Hepatocyte (in vitro differentiated cells): ENCODE results near the gene KLHL21. TPM values are rescaled to one million over a fixed set of nuclear protein-coding genes. Genes with fewer than 3 reads are reported as not detected.
A peak's percentile ranks its signal among the peaks of the same experiment; 100 is the strongest.

Experiments
- DNase-seq: peaks from one replicate; pipeline ENCODE4 v3.0.0-alpha.2; 2016; ENCODE audit warnings: low spot score
- H2AFZ ChIP-seq: fragments of 200-600 bp; sonication (generic); 2 replicates; pipeline ENCODE4 v1.6.0; 2016; ENCODE audit warnings: antibody characterized with exemption, mild to moderate bottlenecking
- H3K27ac ChIP-seq: fragments of 200-600 bp; sonication (generic); 2 replicates; pipeline ENCODE4 v1.5.1; 2016; ENCODE audit warnings: mild to moderate bottlenecking
- H3K27me3 ChIP-seq: fragments of 200-600 bp; sonication (generic); 2 replicates; pipeline ENCODE4 v1.6.1; 2016
- H3K36me3 ChIP-seq: fragments of 200-600 bp; sonication (generic); replicated peaks from 2 replicates; pipeline ENCODE4 v1.5.1; 2016; ENCODE audit warnings: low read depth; ENCODE audit not compliant: insufficient read depth
- H3K4me1 ChIP-seq: fragments of 200-600 bp; sonication (generic); 2 replicates; pipeline ENCODE4 v1.5.1; 2016; ENCODE audit warnings: mild to moderate bottlenecking, moderate library complexity; ENCODE audit not compliant: insufficient read depth
- H3K4me2 ChIP-seq: fragments of 200-600 bp; sonication (generic); 2 replicates; pipeline ENCODE4 v1.6.0; 2016
- H3K4me3 ChIP-seq: fragments of 200-600 bp; sonication (generic); 2 replicates; pipeline ENCODE4 v1.5.1; 2016; ENCODE audit warnings: mild to moderate bottlenecking
- H3K79me2 ChIP-seq: fragments of 200-600 bp; sonication (generic); 2 replicates; pipeline ENCODE4 v1.6.0; 2017; ENCODE audit warnings: mild to moderate bottlenecking
- H3K9me2 ChIP-seq: fragments of 200-600 bp; sonication (generic); replicated peaks from 2 replicates; pipeline ENCODE4 v1.6.0; 2017; ENCODE audit warnings: mild to moderate bottlenecking; ENCODE audit not compliant: insufficient read depth
- H3K9me3 ChIP-seq: fragments of 200-600 bp; sonication (generic); 2 replicates; pipeline ENCODE4 v1.5.1; 2016; ENCODE audit warnings: low read depth, mild to moderate bottlenecking
- H4K20me1 ChIP-seq: fragments of 200-600 bp; sonication (generic); 2 replicates; pipeline ENCODE4 v1.6.0; 2016; ENCODE audit warnings: mild to moderate bottlenecking; ENCODE audit not compliant: insufficient read depth, poor library complexity, severe bottlenecking
- CTCF ChIP-seq: fragments of 200-600 bp; sonication (generic); IDR thresholded peaks from 2 replicates; pipeline ENCODE4 v1.5.1; 2016; ENCODE audit warnings: antibody characterized with exemption, mild to moderate bottlenecking; ENCODE audit not compliant: poor library complexity
- EZH2 ChIP-seq: fragments of 200-600 bp; sonication (generic); IDR thresholded peaks from 2 replicates; pipeline ENCODE4 v1.6.1; 2016; ENCODE audit warnings: antibody characterized with exemption, mild to moderate bottlenecking, borderline replicate concordance
- EZH2phosphoT487 ChIP-seq: fragments of 200-600 bp; sonication (generic); IDR thresholded peaks from one replicate; pipeline ENCODE4 v1.6.1; 2018; ENCODE audit warnings: antibody characterized with exemption, mild to moderate bottlenecking, low read depth, moderate library complexity; ENCODE audit not compliant: unreplicated experiment, severe bottlenecking
- WGBS: methylation state at CpG from one replicate; pipeline ENCODE4 v1.1.6; 2016; ENCODE audit warnings: low lambda C conversion rate; ENCODE audit errors: missing lambda C conversion rate; 5-methylcytosine and 5-hydroxymethylcytosine counted together
- polyA plus RNA-seq: library from polyadenylated mRNA; unstranded; fragments of >200 nt; fragmentation: Nextera tagmentation; extraction: Ambion mirVana; gene quantifications from 2 replicates; pipeline ENCODE4 v1.2.1, GENCODE V29; 2016
- total RNA-seq: library from RNA; depleted of rRNA; stranded (reverse); fragments of >200 nt; gene quantifications from 2 replicates; pipeline ENCODE4 v1.2.3, GENCODE V29; 2014

Gene KLHL21
- total and polyA plus RNA-seq, 2 experiments from 2014 or later, result 20.0 to 20.6 TPM

- no peaks in the 10 kb centered on the region for H3K9me3 ChIP-seq
Measured at GRCh38 chr1:6612641-6613360, 10.1 kb upstream of the KLHL21 start.

GRCh38 chr1:6603915-6604558 lies 1.4 kb upstream of the KLHL21 start:
- no peaks in the 10 kb centered on the region for H3K36me3 ChIP-seq
- no peaks in the 10 kb centered on the region for H3K9me3 ChIP-seq
- H3K4me3 ChIP-seq, result peak overlapping the region; percentile 40
- H3K79me2 ChIP-seq, result peaks cover 40% of the 10 kb centered on the region
- peak overlapping the region; percentile 100 for H3K27ac ChIP-seq
- peak overlapping the region; percentile 86 for H2AFZ ChIP-seq
- H3K27me3 ChIP-seq, result no peaks in the 10 kb centered on the region
- peak overlapping the region; percentile 88 for H3K4me2 ChIP-seq
- no peaks in the 10 kb centered on the region for H3K9me2 ChIP-seq
- 22% methylated on average over 19 of the region's 19 CpGs for WGBS
- H4K20me1 ChIP-seq, result peaks cover 17% of the 10 kb centered on the region
- peaks cover 33% of the 10 kb centered on the region for H3K4me1 ChIP-seq
- TF ChIP-seq EZH2 (no peak), EZH2phosphoT487 (no peak), CTCF (no peak)
- peak; percentile 75 for DNase-seq

More at GRCh38 chr1:6612641-6613360, 10.1 kb upstream of the KLHL21 start:
- H4K20me1 ChIP-seq, result peaks cover 16% of the 10 kb centered on the region
- H3K4me3 ChIP-seq, result peak overlapping the region; percentile 81
- peaks cover 68% of the 10 kb centered on the region for H3K79me2 ChIP-seq
- DNase-seq, result peak; percentile 82
- 2% methylated on average over 44 of the region's 67 CpGs for WGBS
- TF ChIP-seq EZH2, result no peak
- TF ChIP-seq EZH2phosphoT487, result no peak
- no peak for TF ChIP-seq CTCF
- H3K36me3 ChIP-seq, result no peaks in the 10 kb centered on the region
- H2AFZ ChIP-seq, result peak overlapping the region; percentile 90
- H3K9me2 ChIP-seq, result no peaks in the 10 kb centered on the region
- peak overlapping the region; percentile 83 for H3K4me2 ChIP-seq
- H3K27ac ChIP-seq, result peak overlapping the region; percentile 94
- H3K4me1 ChIP-seq, result no peaks in the 10 kb centered on the region
- no peaks in the 10 kb centered on the region for H3K27me3 ChIP-seq

- Histone ChIP-seq H3K9me3 (no peaks in the 10 kb centered on the region), H3K4me3 (peak overlapping the region; percentile 40), H3K9me2 (no peaks in the 10 kb centered on the region), H3K79me2 (peaks cover 44% of the 10 kb centered on the region), H3K27me3 (no peaks in the 10 kb centered on the region), H3K36me3 (no peaks in the 10 kb centered on the region), H3K27ac (peak overlapping the region; percentile 100), H3K4me1 (peaks cover 33% of the 10 kb centered on the region), H3K4me2 (peak overlapping the region; percentile 88), H2AFZ (peak overlapping the region; percentile 86), H4K20me1 (peaks cover 19% of the 10 kb centered on the region)
- no peak for TF ChIP-seq CTCF
- no peak for TF ChIP-seq EZH2
- no peak for TF ChIP-seq EZH2phosphoT487
- 3% methylated on average over 36 of the region's 36 CpGs for WGBS
- DNase-seq, result peak; percentile 86
Measured at GRCh38 chr1:6603238-6603914, 707 bp upstream of the KLHL21 start.
